Measurements from ENCODE around the gene COPS7A.

GRCh38 chr12:6734506-6735387, 10.9 kb downstream of the COPS7A start:
- no peak for TF ChIP-seq CTCF (tag by site-specific recombination; IDR thresholded peaks at IDR 0.05)
- TF ChIP-seq PBX3 (CRISPR knock-in tag; IDR thresholded peaks at IDR 0.05) = no peak
- TF ChIP-seq ZNF776 (tag by site-specific recombination; IDR thresholded peaks at IDR 0.05; ENCODE audit: borderline replicate concordance) = no peak
- TF ChIP-seq ZNF558 (tag by site-specific recombination; IDR thresholded peaks at IDR 0.05) = no peak
- no peak for TF ChIP-seq KLF9 (tag by site-specific recombination; IDR thresholded peaks at IDR 0.05; ENCODE audit: low read depth)
- no peak for TF ChIP-seq ZNF785 (tag by site-specific recombination; IDR thresholded peaks at IDR 0.05)
